Liver (tissue), 9 donors: ENCODE measurements around the gene SEC14L5. TPM values are rescaled to one million over a fixed set of nuclear protein-coding genes. Genes with fewer than 3 reads are reported as not detected.

Experiments
- DNase-seq: peaks from one replicate; pipeline ENCODE4 v3.0.0-alpha.2; 2017; ENCODE audit warnings: low spot score
- H3K27ac ChIP-seq, 2 donors: one replicate each; pipeline ENCODE4 v1.7.0; 2013; ENCODE audit warnings: inconsistent platforms in 2 of 2, low read length in 2 of 2, control low read depth in 1 of 2, low read depth in 1 of 2, mild to moderate bottlenecking in 1 of 2
- H3K27me3 ChIP-seq, 4 donors: one replicate each; pipeline versions ENCODE4 v1.6.1 to v1.7.0; 2013; ENCODE audit warnings: low read length in 3 of 4, inconsistent platforms in 1 of 4, mild to moderate bottlenecking in 1 of 4, moderate library complexity in 1 of 4; ENCODE audit not compliant: control insufficient read depth in 4 of 4, insufficient read depth in 4 of 4
- H3K36me3 ChIP-seq, 4 donors: one replicate each; pipeline versions ENCODE4 v1.6.1 to v1.7.0; 2013; ENCODE audit warnings: low read length in 3 of 4, mild to moderate bottlenecking in 3 of 4, low read depth in 1 of 4, moderate library complexity in 1 of 4; ENCODE audit not compliant: control insufficient read depth in 4 of 4, insufficient read depth in 3 of 4
- H3K4me1 ChIP-seq, 4 donors: one replicate each; pipeline versions ENCODE4 v1.6.1 to v1.7.0; 2013; ENCODE audit warnings: low read length in 3 of 4, mild to moderate bottlenecking in 3 of 4, moderate library complexity in 1 of 4; ENCODE audit not compliant: control insufficient read depth in 4 of 4, insufficient read depth in 4 of 4
- H3K4me3 ChIP-seq, 3 donors: one replicate each; pipeline versions ENCODE4 v1.6.1 to v1.7.0; 2013; ENCODE audit warnings: low read length in 3 of 3, control low read depth in 1 of 3, low read depth in 1 of 3, mild to moderate bottlenecking in 1 of 3
- H3K9ac ChIP-seq, 2 donors: one replicate each; pipeline ENCODE4 v1.7.0; 2013; ENCODE audit warnings: low read length in 2 of 2, mild to moderate bottlenecking in 2 of 2, moderate library complexity in 2 of 2, control low read depth in 1 of 2, low read depth in 1 of 2
- H3K9me3 ChIP-seq, 4 donors: one replicate each; pipeline versions ENCODE4 v1.6.1 to v1.7.0; 2013; ENCODE audit warnings: low read length in 3 of 4; ENCODE audit not compliant: control insufficient read depth in 4 of 4
- ATF3 ChIP-seq: IDR thresholded peaks from 2 replicates; pipeline ENCODE4 v1.6.1; 2016; ENCODE audit warnings: antibody characterized with exemption
- EGR1 ChIP-seq, 2 donors: IDR thresholded peaks; 2 replicates each; pipeline ENCODE4 v1.6.1; 2016 to 2018; ENCODE audit warnings: antibody characterized with exemption in 2 of 2, low read depth in 2 of 2
- FOXA1 ChIP-seq: IDR thresholded peaks from 2 replicates; pipeline ENCODE4 v1.6.1; 2016; ENCODE audit warnings: antibody characterized with exemption
- FOXA2 ChIP-seq: IDR thresholded peaks from 2 replicates; pipeline ENCODE4 v1.6.1; 2016; ENCODE audit warnings: antibody characterized with exemption
- HNF4A ChIP-seq, 2 donors: conservative IDR thresholded peaks; 2 replicates each; pipeline ENCODE4 v1.6.1; 2016; ENCODE audit warnings: antibody characterized with exemption in 2 of 2, mild to moderate bottlenecking in 2 of 2
- HNF4G ChIP-seq: IDR thresholded peaks from 2 replicates; pipeline ENCODE4 v1.6.1; 2016; ENCODE audit warnings: antibody characterized with exemption
- JUND ChIP-seq, 2 donors: IDR thresholded peaks; 2 replicates each; pipeline ENCODE4 v1.6.1; 2016; ENCODE audit warnings: antibody characterized with exemption in 2 of 2
- NR2F2 ChIP-seq: IDR thresholded peaks from 2 replicates; pipeline ENCODE4 v1.6.1; 2016; ENCODE audit warnings: antibody characterized with exemption
- RAD21 ChIP-seq, 2 donors: IDR thresholded peaks; 2 replicates each; pipeline ENCODE4 v1.6.1; 2016; ENCODE audit warnings: antibody characterized with exemption in 2 of 2, mild to moderate bottlenecking in 2 of 2
- RXRA ChIP-seq, 2 donors: IDR thresholded peaks; 2 replicates each; pipeline ENCODE4 v1.6.1; 2017 to 2018; ENCODE audit warnings: antibody characterized with exemption in 2 of 2, mild to moderate bottlenecking in 1 of 2
- SP1 ChIP-seq: IDR thresholded peaks from 2 replicates; pipeline ENCODE4 v1.6.1; 2018; ENCODE audit warnings: antibody characterized with exemption, mild to moderate bottlenecking
- TAF1 ChIP-seq: conservative IDR thresholded peaks from 2 replicates; pipeline ENCODE4 v1.6.1; 2016; ENCODE audit warnings: antibody characterized with exemption, mild to moderate bottlenecking
- YY1 ChIP-seq: IDR thresholded peaks from 2 replicates; pipeline ENCODE4 v1.6.1; 2016; ENCODE audit warnings: antibody characterized with exemption, mild to moderate bottlenecking
- WGBS: extraction: QIAGEN DNeasy Blood & Tissue Kit; methylation state at CpG from one replicate; pipeline ENCODE4 v1.1.7; 2013; 5-methylcytosine and 5-hydroxymethylcytosine counted together
- polyA plus RNA-seq, 2 donors: library from polyadenylated mRNA; stranded (reverse) in 1 of 2; unstranded in 1 of 2; fragments of 200-250 nt in 1 of 2; fragments of >200 nt in 1 of 2; fragmentation: Nextera tagmentation in 1 of 2; extraction: Ambion mirVana in 1 of 2; gene quantifications; one replicate each; pipeline versions ENCODE4 v1.2.1 to v1.2.3, GENCODE V29; 2013 to 2015
- total RNA-seq, 2 donors: library from RNA; depleted of rRNA; stranded (reverse); fragments of >200 nt; gene quantifications; one replicate each; pipeline ENCODE4 v1.2.3, GENCODE V29; 2014
- TF ChIP-seq, protein P1 (sequence below): IDR thresholded peaks from 2 replicates; pipeline ENCODE4 v1.6.1; 2016; ENCODE audit warnings: antibody characterized with exemption, mild to moderate bottlenecking
- TF ChIP-seq, protein P2 (sequence below): fragments of 150-350 bp; IDR thresholded peaks from 2 replicates; pipeline ENCODE4 v1.5.1; 2017; ENCODE audit warnings: improper control_type of control experiment, low read depth, low read length; ENCODE audit not compliant: missing input control
- donor health status: healthy.
- donor health status: healthy.
- donor health status: healthy.
- donor health status: healthy.
- donor health status: healthy.

The SEC14L5 gene
- total and polyA plus RNA-seq, 4 donors = 0.03 to 0.65 (median 0.12) TPM

- TF ChIP-seq, protein P1, sequence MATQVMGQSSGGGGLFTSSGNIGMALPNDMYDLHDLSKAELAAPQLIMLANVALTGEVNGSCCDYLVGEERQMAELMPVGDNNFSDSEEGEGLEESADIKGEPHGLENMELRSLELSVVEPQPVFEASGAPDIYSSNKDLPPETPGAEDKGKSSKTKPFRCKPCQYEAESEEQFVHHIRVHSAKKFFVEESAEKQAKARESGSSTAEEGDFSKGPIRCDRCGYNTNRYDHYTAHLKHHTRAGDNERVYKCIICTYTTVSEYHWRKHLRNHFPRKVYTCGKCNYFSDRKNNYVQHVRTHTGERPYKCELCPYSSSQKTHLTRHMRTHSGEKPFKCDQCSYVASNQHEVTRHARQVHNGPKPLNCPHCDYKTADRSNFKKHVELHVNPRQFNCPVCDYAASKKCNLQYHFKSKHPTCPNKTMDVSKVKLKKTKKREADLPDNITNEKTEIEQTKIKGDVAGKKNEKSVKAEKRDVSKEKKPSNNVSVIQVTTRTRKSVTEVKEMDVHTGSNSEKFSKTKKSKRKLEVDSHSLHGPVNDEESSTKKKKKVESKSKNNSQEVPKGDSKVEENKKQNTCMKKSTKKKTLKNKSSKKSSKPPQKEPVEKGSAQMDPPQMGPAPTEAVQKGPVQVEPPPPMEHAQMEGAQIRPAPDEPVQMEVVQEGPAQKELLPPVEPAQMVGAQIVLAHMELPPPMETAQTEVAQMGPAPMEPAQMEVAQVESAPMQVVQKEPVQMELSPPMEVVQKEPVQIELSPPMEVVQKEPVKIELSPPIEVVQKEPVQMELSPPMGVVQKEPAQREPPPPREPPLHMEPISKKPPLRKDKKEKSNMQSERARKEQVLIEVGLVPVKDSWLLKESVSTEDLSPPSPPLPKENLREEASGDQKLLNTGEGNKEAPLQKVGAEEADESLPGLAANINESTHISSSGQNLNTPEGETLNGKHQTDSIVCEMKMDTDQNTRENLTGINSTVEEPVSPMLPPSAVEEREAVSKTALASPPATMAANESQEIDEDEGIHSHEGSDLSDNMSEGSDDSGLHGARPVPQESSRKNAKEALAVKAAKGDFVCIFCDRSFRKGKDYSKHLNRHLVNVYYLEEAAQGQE = no peak
- TF ChIP-seq EGR1 (IDR thresholded peaks at IDR 0.05; ENCODE audit: low read depth in 2 of 2) = no peak
- TF ChIP-seq HNF4A (conservative IDR thresholded peaks at IDR 0.05) = no peak
- TF ChIP-seq YY1 = no peak
Measured at GRCh38 chr16:4979164-4979563, 21.0 kb downstream of the SEC14L5 start (continued).

- H3K4me1 ChIP-seq = no peaks in the 10 kb centered on the region
- H3K27me3 ChIP-seq = no peaks in the 10 kb centered on the region
- TF ChIP-seq SP1 (no peak), NR2F2 (no peak), YY1 (no peak), RXRA (IDR thresholded peaks at IDR 0.05) (no peak), RAD21 (IDR thresholded peaks at IDR 0.05) (no peak), FOXA2 (no peak), TAF1 (no peak), JUND (IDR thresholded peaks at IDR 0.05) (no peak), HNF4G (no peak), HNF4A (conservative IDR thresholded peaks at IDR 0.05) (no peak), ATF3 (no peak), FOXA1 (no peak)
- TF ChIP-seq, protein P2, sequence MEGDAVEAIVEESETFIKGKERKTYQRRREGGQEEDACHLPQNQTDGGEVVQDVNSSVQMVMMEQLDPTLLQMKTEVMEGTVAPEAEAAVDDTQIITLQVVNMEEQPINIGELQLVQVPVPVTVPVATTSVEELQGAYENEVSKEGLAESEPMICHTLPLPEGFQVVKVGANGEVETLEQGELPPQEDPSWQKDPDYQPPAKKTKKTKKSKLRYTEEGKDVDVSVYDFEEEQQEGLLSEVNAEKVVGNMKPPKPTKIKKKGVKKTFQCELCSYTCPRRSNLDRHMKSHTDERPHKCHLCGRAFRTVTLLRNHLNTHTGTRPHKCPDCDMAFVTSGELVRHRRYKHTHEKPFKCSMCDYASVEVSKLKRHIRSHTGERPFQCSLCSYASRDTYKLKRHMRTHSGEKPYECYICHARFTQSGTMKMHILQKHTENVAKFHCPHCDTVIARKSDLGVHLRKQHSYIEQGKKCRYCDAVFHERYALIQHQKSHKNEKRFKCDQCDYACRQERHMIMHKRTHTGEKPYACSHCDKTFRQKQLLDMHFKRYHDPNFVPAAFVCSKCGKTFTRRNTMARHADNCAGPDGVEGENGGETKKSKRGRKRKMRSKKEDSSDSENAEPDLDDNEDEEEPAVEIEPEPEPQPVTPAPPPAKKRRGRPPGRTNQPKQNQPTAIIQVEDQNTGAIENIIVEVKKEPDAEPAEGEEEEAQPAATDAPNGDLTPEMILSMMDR = no peak
- TF ChIP-seq, protein P1 = no peak
- H3K9ac ChIP-seq = no peak overlapping the region
- H3K9me3 ChIP-seq = peaks cover 0 to 3% (median 0%) of the 10 kb centered on the region in 4 donors
- no peaks in the 10 kb centered on the region for H3K36me3 ChIP-seq
- no peak for DNase-seq
- WGBS = 72% methylated on average over 25 of the region's 25 CpGs
- no peak overlapping the region for H3K27ac ChIP-seq
- no peak overlapping the region for H3K4me3 ChIP-seq
Measured at GRCh38 chr16:4979736-4980660, 21.9 kb downstream of the SEC14L5 start.
